GM12878 (cell line): ENCODE measurements around the gene LARGE1. TPM values are rescaled to one million over a fixed set of nuclear protein-coding genes. Genes with fewer than 3 reads are reported as not detected.

Experiments
- ATAC-seq: fragments of 200-7000 bp; cut with Tn5 transposase; 3 replicates; pipeline ENCODE4 v1.9.1; 2020; ENCODE audit warnings: mild to moderate bottlenecking, moderate library complexity
- BruUV-seq: library from RNA; stranded (reverse); fragments of 400-500 nt; replicated peaks from 2 replicates; lab custom pipeline; 2021; lab: Mats Ljungman, UMichigan
- CTCF ChIA-PET: fragments of 300-600 bp; sonication (Branson Sonifier 250); formaldehyde crosslinking; extraction: SDS; loops from one replicate; lab custom pipeline; 2021; ENCODE audit warnings: inconsistent platforms; lab: Yijun Ruan, JAX
- POLR2A ChIA-PET: fragments of 350-600 bp; formaldehyde crosslinking; extraction: SDS; loops from one replicate; lab custom pipeline; 2021; ENCODE audit warnings: inconsistent platforms; lab: Charles Lee
- RAD21 ChIA-PET: fragments of 300-600 bp; sonication (Branson Sonifier 250); formaldehyde crosslinking; loops from one replicate; lab custom pipeline; 2023; ENCODE audit warnings: antibody characterized with exemption; ENCODE audit not compliant: unreplicated experiment; lab: Charles Lee
- SMC1A ChIA-PET: fragments of 300-600 bp; sonication (Branson Sonifier 250); formaldehyde crosslinking; loops from one replicate; lab custom pipeline; 2023; ENCODE audit not compliant: unreplicated experiment, uncharacterized antibody; lab: Charles Lee
- DNase-seq: peaks from one replicate; pipeline ENCODE4 v3.0.0-alpha.2; 2011; ENCODE audit warnings: low read depth, low spot score
- FAIRE-seq: peaks from 3 replicates; lab custom pipeline; 2011; peaks lifted over from hg19 to GRCh38; lab: Jason Lieb, UNC
- H2AFZ ChIP-seq: 2 replicates; pipeline ENCODE4 v1.6.0; 2011; ENCODE audit warnings: low read depth, low read length, control low read depth; ENCODE audit not compliant: control insufficient read depth
- H3K27ac ChIP-seq: 2 replicates; pipeline ENCODE4 v1.5.1; 2011; ENCODE audit warnings: control low read depth; ENCODE audit not compliant: control insufficient read depth, insufficient read depth
- H3K27me3 ChIP-seq, 2 experiments: replicated peaks in 1 of 2; 2 replicates each; pipeline versions ENCODE4 v1.6.0 to v1.6.1; 2011; ENCODE audit warnings: low read length in 1 of 2; ENCODE audit not compliant: control insufficient read depth in 2 of 2, insufficient read depth in 2 of 2
- H3K36me3 ChIP-seq, 2 experiments: 2 replicates each; pipeline ENCODE4 v1.5.1; 2011; ENCODE audit warnings: low read length in 1 of 2; ENCODE audit not compliant: control insufficient read depth in 2 of 2, insufficient read depth in 2 of 2
- H3K4me1 ChIP-seq: 2 replicates; pipeline ENCODE4 v1.6.1; 2011; ENCODE audit warnings: mild to moderate bottlenecking, low read length, moderate library complexity, mixed read lengths; ENCODE audit not compliant: control insufficient read depth, insufficient read depth
- H3K4me2 ChIP-seq: 2 replicates; pipeline ENCODE4 v1.6.0; 2011; ENCODE audit warnings: control low read depth; ENCODE audit not compliant: control insufficient read depth, insufficient read depth
- H3K4me3 ChIP-seq: fragments of 200-600 bp; sonication (generic); 2 replicates; pipeline ENCODE4 v1.5.1; 2016
- H3K79me2 ChIP-seq: 2 replicates; pipeline ENCODE4 v1.6.0; 2011; ENCODE audit warnings: low read length; ENCODE audit not compliant: control insufficient read depth, insufficient read depth
- H3K9ac ChIP-seq: 2 replicates; pipeline ENCODE4 v1.8.0; 2011; ENCODE audit warnings: low read length, control low read depth, mixed read lengths; ENCODE audit not compliant: control insufficient read depth, insufficient read depth
- H3K9me3 ChIP-seq: replicated peaks from 3 replicates; pipeline ENCODE4 v1.5.1; 2011; ENCODE audit warnings: mild to moderate bottlenecking, low read length; ENCODE audit not compliant: control insufficient read depth, insufficient read depth
- H4K20me1 ChIP-seq: 2 replicates; pipeline ENCODE4 v1.6.0; 2011; ENCODE audit not compliant: control insufficient read depth, insufficient read depth
- BCL11A ChIP-seq: IDR thresholded peaks from 2 replicates; pipeline ENCODE4 v1.6.1; 2011; ENCODE audit warnings: low read depth, low read length
- BHLHE40 ChIP-seq, 2 experiments: fragments of 450-650 bp in 1 of 2; IDR thresholded peaks; 2 replicates each; pipeline ENCODE4 v1.6.1; 2011 to 2017; ENCODE audit warnings: low read depth in 2 of 2, borderline replicate concordance in 1 of 2, improper control_type of control experiment in 1 of 2, low read length in 1 of 2, mild to moderate bottlenecking in 1 of 2
- BRCA1 ChIP-seq: IDR thresholded peaks from 2 replicates; pipeline ENCODE4 v1.6.1; 2011; ENCODE audit warnings: low read depth, low read length, improper control_type of control experiment
- CBFB ChIP-seq: IDR thresholded peaks from 2 replicates; pipeline ENCODE4 v1.6.1; 2016; ENCODE audit warnings: antibody characterized with exemption, low read depth
- CREB1 ChIP-seq: IDR thresholded peaks from 2 replicates; pipeline ENCODE4 v1.6.1; 2012; ENCODE audit warnings: low read depth, mild to moderate bottlenecking, inconsistent platforms
- EGR1 ChIP-seq, 2 experiments: IDR thresholded peaks; 1 replicate in 1 of 2; 2 replicates in 1 of 2; pipeline ENCODE4 v1.6.1; 2011 to 2012; ENCODE audit warnings: low read depth in 2 of 2, low read length in 2 of 2, borderline replicate concordance in 1 of 2, mild to moderate bottlenecking in 1 of 2, moderate library complexity in 1 of 2
- IRF5 ChIP-seq: fragments of 450-650 bp; IDR thresholded peaks from 2 replicates; pipeline ENCODE4 v1.6.1; 2017; ENCODE audit warnings: borderline replicate concordance
- MAX ChIP-seq: IDR thresholded peaks from 2 replicates; pipeline ENCODE4 v1.6.1; 2012; ENCODE audit warnings: low read depth, low read length, improper control_type of control experiment
- MEF2A ChIP-seq: IDR thresholded peaks from 2 replicates; pipeline ENCODE4 v1.6.1; 2011; ENCODE audit warnings: low read depth, mild to moderate bottlenecking, low read length, moderate library complexity; ENCODE audit not compliant: insufficient read depth
- MYC ChIP-seq: IDR thresholded peaks from 2 replicates; pipeline ENCODE4 v1.6.1; 2011; ENCODE audit warnings: mild to moderate bottlenecking, low read length, moderate library complexity, inconsistent platforms; ENCODE audit not compliant: insufficient read depth, insufficient replicate concordance, insufficient read length, severe bottlenecking
- NFXL1 ChIP-seq: fragments of 450-650 bp; IDR thresholded peaks from 2 replicates; pipeline ENCODE4 v1.6.1; 2017; ENCODE audit warnings: antibody characterized with exemption, mild to moderate bottlenecking, borderline replicate concordance
- NFYA ChIP-seq: IDR thresholded peaks from 2 replicates; pipeline ENCODE4 v1.6.1; 2011; ENCODE audit warnings: low read depth, mild to moderate bottlenecking, low read length, improper control_type of control experiment, borderline replicate concordance
- NR2F1 ChIP-seq: fragments of 450-650 bp; conservative IDR thresholded peaks from 2 replicates; pipeline ENCODE4 v1.6.1; 2017; ENCODE audit warnings: mild to moderate bottlenecking
- SMARCA5 ChIP-seq: fragments of 450-650 bp; IDR thresholded peaks from 2 replicates; pipeline ENCODE4 v1.6.1; 2017; ENCODE audit warnings: mild to moderate bottlenecking
- USF1 ChIP-seq: IDR thresholded peaks from 2 replicates; pipeline ENCODE4 v1.6.1; 2011; ENCODE audit warnings: borderline replicate concordance, low read depth, mild to moderate bottlenecking, moderate library complexity, mixed read lengths, low read length; ENCODE audit not compliant: insufficient read depth; ENCODE audit errors: extremely low read length
- WGBS: methylation state at CpG from one replicate; pipeline ENCODE4 v1.1.6; 2016; ENCODE audit warnings: low lambda C conversion rate; ENCODE audit not compliant: insufficient replicate concordance, insufficient coverage; ENCODE audit errors: missing lambda C conversion rate; 5-methylcytosine and 5-hydroxymethylcytosine counted together
- in situ Hi-C: fragments of 300-500 bp; cut with MboI; formaldehyde crosslinking; loops from 9 replicates; pipeline ENCODE4 v1.14.3; 2018; ENCODE audit warnings: mixed read lengths
- intact Hi-C: fragments of 100-400 bp; cut with micrococcal nuclease; formaldehyde crosslinking; loops from one replicate; pipeline ENCODE4 v1.14.2; 2022; ENCODE audit not compliant: unreplicated experiment
- polyA plus RNA-seq, 11 experiments: library from polyadenylated mRNA; depleted of rRNA in 4 of 11; unstranded in 6 of 11; stranded (reverse) in 5 of 11; fragments of >200 nt; fragmentation: Nextera tagmentation in 4 of 11; fragmentation: Illumina TruSeq in 1 of 11; extraction: Ambion mirVana in 4 of 11; extraction: Trizol in 1 of 11; gene quantifications; 1 replicate in 1 of 11; 2 replicates in 10 of 11; pipeline versions ENCODE4 v1.2.1 to v1.2.3, GENCODE V29; 2011 to 2016; ENCODE audit warnings: inconsistent platforms in 2 of 11, missing spikeins in 2 of 11, low read depth in 1 of 11
- total RNA-seq, 4 experiments: library from RNA; depleted of rRNA in 3 of 4; stranded (reverse); fragments of >200 nt in 3 of 4; fragmentation: Illumina TruSeq in 1 of 4; extraction: Trizol in 1 of 4; gene quantifications; 2 replicates each; pipeline versions ENCODE4 v1.2.1 to v1.2.3, GENCODE V29; 2013 to 2021

The LARGE1 gene
- total and polyA plus RNA-seq, 10 of the 15 experiments (the other 5 are each of a cell fraction or from before 2014, with no cell fraction given): 3.2 to 41.4 (median 17.3) TPM

GRCh38 chr22:33324228-33324627 is 596.0 kb downstream of the LARGE1 start:
- TF ChIP-seq USF1 (no peak), MAX (no peak), SMARCA5 (no peak), NFYA (no peak), MEF2A (no peak), IRF5 (no peak), CREB1 (no peak), BRCA1 (no peak), NR2F1 (no peak), BHLHE40 (IDR thresholded peaks at IDR 0.05; ENCODE audit: borderline replicate concordance in 1 of 2, low read depth in 2 of 2, low read length in 1 of 2) (no peak), NFXL1 (no peak), CBFB (no peak), EGR1 (IDR thresholded peaks at IDR 0.05; ENCODE audit: borderline replicate concordance in 1 of 2, low read depth in 2 of 2, low read length in 2 of 2) (no peak), MYC (no peak), BCL11A (no peak)
- Histone ChIP-seq H3K79me2 (no peaks in the 10 kb centered on the region), H3K27ac (no peak overlapping the region), H3K4me1 (peaks cover 37% of the 10 kb centered on the region), H3K4me3 (no peak overlapping the region), H3K4me2 (no peak overlapping the region), H2AFZ (no peak overlapping the region), H3K36me3 (peaks cover 0 to 2% of the 10 kb centered on the region in 2 experiments; a peak in 2 of 4 replicates), H3K27me3 (no peaks in the 10 kb centered on the region), H4K20me1 (no peaks in the 10 kb centered on the region), H3K9ac (no peak overlapping the region), H3K9me3 (no peaks in the 10 kb centered on the region)
- SMC1A ChIA-PET: interaction anchor here (0.6 to 2.8 kb wide), 3 partner anchors 10 to 142 kb away, joined by 4 to 15 read pairs (median 5); no protein-coding TSS in a partner anchor
- 70% methylated on average over 2 of the region's 2 CpGs for WGBS
- POLR2A ChIA-PET: interaction anchor here (0.7 kb wide), 1 partner anchor 45 kb away, joined by 3 read pairs; no protein-coding TSS in a partner anchor
- CTCF ChIA-PET: interaction anchor here (0.8 to 0.9 kb wide), 2 partner anchors 22 to 24 kb away, joined by 3 read pairs; no protein-coding TSS in a partner anchor
- ATAC-seq (no peak), DNase-seq (no peak), FAIRE-seq (no peak)
- intact Hi-C loops: loop anchor here (2.0 kb wide), 1 partner anchor 149 kb away; no protein-coding TSS in a partner anchor
- RAD21 ChIA-PET: interaction anchor here (1.6 to 2.6 kb wide), 2 partner anchors 15 to 25 kb away, joined by 4 to 14 read pairs; no protein-coding TSS in a partner anchor
- BruUV-seq: no TSS peak
- in situ Hi-C loops: no loop called here
